H9 (cell line): ENCODE data around the gene EIF4A3. TPM values are rescaled to one million over a fixed set of nuclear protein-coding genes. Genes with fewer than 3 reads are reported as not detected.

Experiments
- DNase-seq: peaks from one replicate; pipeline ENCODE4 v3.0.0-alpha.2; 2017
- H2AFZ ChIP-seq: one replicate; pipeline ENCODE4 v1.6.1; 2013; ENCODE audit warnings: mild to moderate bottlenecking, low read length, control low read depth, moderate library complexity
- H2AK5ac ChIP-seq: 2 replicates; pipeline ENCODE4 v1.6.1; 2013; ENCODE audit warnings: low read length, control low read depth, mixed read lengths; ENCODE audit not compliant: insufficient read length
- H2BK120ac ChIP-seq: one replicate; pipeline ENCODE4 v1.6.1; 2013; ENCODE audit warnings: low read depth, mild to moderate bottlenecking, low read length, control low read depth, inconsistent platforms; ENCODE audit not compliant: poor library complexity, severe bottlenecking
- H2BK12ac ChIP-seq: 2 replicates; pipeline ENCODE4 v1.6.1; 2013; ENCODE audit warnings: low read length, control low read depth, mixed read lengths, low read depth; ENCODE audit not compliant: insufficient read length
- H2BK15ac ChIP-seq: 2 replicates; pipeline ENCODE4 v1.6.1; 2013; ENCODE audit warnings: low read depth, low read length, control low read depth
- H2BK20ac ChIP-seq: one replicate; pipeline ENCODE4 v1.6.1; 2013; ENCODE audit warnings: low read depth, mild to moderate bottlenecking, low read length, control low read depth, inconsistent platforms; ENCODE audit not compliant: poor library complexity, severe bottlenecking
- H2BK5ac ChIP-seq: 2 replicates; pipeline ENCODE4 v1.6.1; 2013; ENCODE audit warnings: low read length, control low read depth, mixed read lengths; ENCODE audit not compliant: insufficient read length
- H3K14ac ChIP-seq: 2 replicates; pipeline ENCODE4 v1.6.1; 2013; ENCODE audit warnings: low read length, control low read depth; ENCODE audit not compliant: insufficient read depth
- H3K18ac ChIP-seq: 2 replicates; pipeline ENCODE4 v1.6.1; 2013; ENCODE audit warnings: low read depth, mild to moderate bottlenecking, mixed read lengths, low read length, control low read depth; ENCODE audit not compliant: insufficient read length
- H3K23ac ChIP-seq: 2 replicates; pipeline ENCODE4 v1.6.1; 2013; ENCODE audit warnings: low read length, control low read depth, mixed read lengths, low read depth; ENCODE audit not compliant: insufficient read length
- H3K23me2 ChIP-seq: 2 replicates; pipeline ENCODE4 v1.6.1; 2013; ENCODE audit warnings: low read depth, mild to moderate bottlenecking, mixed read lengths, low read length, control low read depth; ENCODE audit not compliant: insufficient read length, poor library complexity, severe bottlenecking
- H3K27ac ChIP-seq: 2 replicates; pipeline ENCODE4 v1.5.1; 2013; ENCODE audit warnings: low read length, control low read depth, mixed read lengths, low read depth; ENCODE audit not compliant: insufficient read length
- H3K27me3 ChIP-seq: 2 replicates; pipeline ENCODE4 v1.6.1; 2013; ENCODE audit warnings: low read length, control low read depth, inconsistent platforms; ENCODE audit not compliant: insufficient read depth
- H3K4ac ChIP-seq: 2 replicates; pipeline ENCODE4 v1.6.1; 2013; ENCODE audit warnings: low read depth, mild to moderate bottlenecking, control low read depth, inconsistent platforms, low read length, moderate library complexity
- H3K4me1 ChIP-seq: 2 replicates; pipeline ENCODE4 v1.6.1; 2013; ENCODE audit warnings: low read length, control low read depth, inconsistent platforms; ENCODE audit not compliant: insufficient read depth
- H3K4me2 ChIP-seq: 2 replicates; pipeline ENCODE4 v1.6.1; 2013; ENCODE audit warnings: low read length, control low read depth, mixed read lengths; ENCODE audit not compliant: insufficient read length, insufficient read depth
- H3K56ac ChIP-seq: 2 replicates; pipeline ENCODE4 v1.6.1; 2013; ENCODE audit warnings: low read depth, mild to moderate bottlenecking, mixed read lengths, low read length, control low read depth; ENCODE audit not compliant: insufficient read length
- H3K79me1 ChIP-seq: 2 replicates; pipeline ENCODE4 v1.6.1; 2013; ENCODE audit warnings: low read depth, mild to moderate bottlenecking, moderate library complexity, low read length, control low read depth, inconsistent platforms; ENCODE audit not compliant: insufficient read depth, poor library complexity, severe bottlenecking
- H3K79me2 ChIP-seq: 2 replicates; pipeline ENCODE4 v1.6.1; 2013; ENCODE audit warnings: low read length, control low read depth, inconsistent platforms; ENCODE audit not compliant: insufficient read depth
- H3K9ac ChIP-seq: 2 replicates; pipeline ENCODE4 v1.6.1; 2013; ENCODE audit warnings: low read length, control low read depth, mixed read lengths; ENCODE audit not compliant: insufficient read length; ENCODE audit errors: extremely low read depth
- H3K9me3 ChIP-seq: one replicate; pipeline ENCODE4 v1.6.1; 2013; ENCODE audit warnings: low read depth, low read length, inconsistent platforms; ENCODE audit not compliant: control insufficient read depth
- H3T11ph ChIP-seq: one replicate; pipeline ENCODE4 v1.6.1; 2013; ENCODE audit warnings: mild to moderate bottlenecking, low read length, control low read depth, inconsistent platforms
- H4K20me1 ChIP-seq: one replicate; pipeline ENCODE4 v1.6.1; 2013; ENCODE audit not compliant: control insufficient read depth, insufficient read length, insufficient read depth
- H4K5ac ChIP-seq: 2 replicates; pipeline ENCODE4 v1.6.1; 2013; ENCODE audit warnings: low read depth, mild to moderate bottlenecking, mixed read lengths, low read length, control low read depth; ENCODE audit not compliant: insufficient read length
- H4K8ac ChIP-seq: replicated peaks from 2 replicates; pipeline ENCODE4 v1.6.1; 2013; ENCODE audit warnings: low read length, control low read depth, mixed read lengths, low read depth; ENCODE audit not compliant: insufficient read length
- H4K91ac ChIP-seq: 2 replicates; pipeline ENCODE4 v1.6.1; 2013; ENCODE audit warnings: low read depth, mild to moderate bottlenecking, moderate library complexity, mixed read lengths, low read length, control low read depth; ENCODE audit not compliant: insufficient read length
- H3K27ac Mint-ChIP-seq, 3 experiments: 2 replicates in 2 of 3; 3 replicates in 1 of 3; pipeline ENCODE4 v1.8.0; 2020 to 2021; ENCODE audit warnings: mixed read lengths in 3 of 3, mild to moderate bottlenecking in 1 of 3, moderate library complexity in 1 of 3
- H3K27me3 Mint-ChIP-seq: 2 replicates; pipeline ENCODE4 v1.8.0; 2021; ENCODE audit warnings: low read depth, mild to moderate bottlenecking, moderate library complexity, mixed read lengths
- H3K36me3 Mint-ChIP-seq, 3 experiments: 2 replicates in 2 of 3; 3 replicates in 1 of 3; pipeline ENCODE4 v1.8.0; 2020 to 2021; ENCODE audit warnings: low read depth in 3 of 3, mixed read lengths in 3 of 3; ENCODE audit not compliant: insufficient read depth in 1 of 3
- H3K4me1 Mint-ChIP-seq, 2 experiments: 2 replicates each; pipeline ENCODE4 v1.8.0; 2020; ENCODE audit warnings: mixed read lengths in 2 of 2
- H3K4me3 Mint-ChIP-seq, 2 experiments: 2 replicates in 1 of 2; 3 replicates in 1 of 2; pipeline ENCODE4 v1.8.0; 2020 to 2021; ENCODE audit warnings: mild to moderate bottlenecking in 2 of 2, mixed read lengths in 2 of 2, moderate library complexity in 1 of 2
- H3K9me3 Mint-ChIP-seq, 2 experiments: 2 replicates in 1 of 2; 3 replicates in 1 of 2; pipeline ENCODE4 v1.8.0; 2020; ENCODE audit warnings: mild to moderate bottlenecking in 2 of 2, mixed read lengths in 2 of 2, moderate library complexity in 1 of 2
- CTCF ChIP-seq: fragments of 200-600 bp; sonication (generic); conservative IDR thresholded peaks from 3 replicates; pipeline ENCODE4 v1.8.0; 2021; ENCODE audit warnings: antibody characterized with exemption, mild to moderate bottlenecking
- WGBS: extraction: QIAGEN DNeasy Blood & Tissue Kit; methylation state at CpG from one replicate; pipeline ENCODE4 v1.1.7; 2013; ENCODE audit warnings: missing lambda C conversion rate, low lambda C conversion rate, mixed read lengths; ENCODE audit not compliant: insufficient read length; ENCODE audit errors: extremely low coverage; 5-methylcytosine and 5-hydroxymethylcytosine counted together
- total RNA-seq: library from RNA; stranded (reverse); gene quantifications from 2 replicates; pipeline ENCODE4 v1.2.1, GENCODE V29; 2021

Gene EIF4A3
- total RNA-seq, 1 experiment from 2014 or later, result 162 TPM

GRCh38 chr17:80153004-80153403, 6.1 kb upstream of the EIF4A3 start:
- TF ChIP-seq CTCF, result no peak
- no peak overlapping the region for H4K5ac ChIP-seq
- H3K23me2 ChIP-seq, result no peaks in the 10 kb centered on the region
- H2BK20ac ChIP-seq, result no peak overlapping the region
- Mint-ChIP-seq H3K36me3 (peaks cover 15 to 34% (median 20%) of the 10 kb centered on the region in 3 experiments), H3K27ac (no peak overlapping the region), H3K9me3 (peaks cover 29 to 35% of the 10 kb centered on the region in 2 experiments), H3K27me3 (peaks cover 20% of the 10 kb centered on the region), H3K4me3 (no peak overlapping the region; a peak in 1 of 5 replicates), H3K4me1 (peaks cover 41 to 61% of the 10 kb centered on the region in 2 experiments)
- no peaks in the 10 kb centered on the region; the same call in 1 of the 2 replicates for H3K4me1 ChIP-seq
- H3K14ac ChIP-seq, result no peak overlapping the region
- H3K23ac ChIP-seq, result no peak overlapping the region
- no peak overlapping the region for H3K4me2 ChIP-seq
- H3K79me2 ChIP-seq, result no peaks in the 10 kb centered on the region
- no peak overlapping the region for H3K18ac ChIP-seq
- no peak overlapping the region for H2AFZ ChIP-seq
- H3K9me3 ChIP-seq, result peaks cover 4% of the 10 kb centered on the region
- no CpG with 5 or more reads among the region's 3 CpGs for WGBS
- H4K8ac ChIP-seq, result no peak overlapping the region
- no peak overlapping the region for H2BK5ac ChIP-seq
- H3K79me1 ChIP-seq, result no peaks in the 10 kb centered on the region
- no peaks in the 10 kb centered on the region for H4K20me1 ChIP-seq
- no peak overlapping the region for H2BK15ac ChIP-seq
- no peak overlapping the region for H3T11ph ChIP-seq
- no peak overlapping the region for H2BK12ac ChIP-seq
- no peak overlapping the region for H4K91ac ChIP-seq
- no peaks in the 10 kb centered on the region for H3K27me3 ChIP-seq
- H3K56ac ChIP-seq, result no peak overlapping the region
- H2BK120ac ChIP-seq, result no peak overlapping the region
- DNase-seq, result no peak
- no peak overlapping the region for H3K27ac ChIP-seq
- no peak overlapping the region for H3K4ac ChIP-seq
- no peak overlapping the region for H2AK5ac ChIP-seq
- no peak overlapping the region for H3K9ac ChIP-seq
